HepG2 (cell line): ENCODE data around the gene SMIM10L1.

Experiments used
- CCAR2 ChIP-seq: fragments of 200-400 bp; formaldehyde crosslinking; optimal IDR thresholded peaks from 2 replicates; pipeline ENCODE3; 2018; ENCODE audit warnings: low read depth, mild to moderate bottlenecking, low read length, moderate library complexity
- CTCF ChIP-seq: sonication (generic); formaldehyde crosslinking; IDR thresholded peaks from 2 replicates; pipeline ENCODE4 v1.5.0; 2020; ENCODE audit warnings: mild to moderate bottlenecking, missing genetic modification reagents, moderate library complexity
- GMEB1 ChIP-seq: sonication (generic); formaldehyde crosslinking; IDR thresholded peaks from 2 replicates; pipeline ENCODE4 v1.5.1; 2020; ENCODE audit warnings: missing genetic modification reagents, mild to moderate bottlenecking, borderline replicate concordance

GRCh38 chr12:11144297-11144696 is 26.7 kb upstream of the SMIM10L1 start:
- TF ChIP-seq GMEB1 (no peak), CCAR2 (no peak), CTCF (CRISPR knock-in tag) (no peak)
